Progenitor cell of endocrine pancreas (in vitro differentiated cells): ENCODE data around the gene CALML3. TPM values are rescaled to one million over a fixed set of nuclear protein-coding genes. Genes with fewer than 3 reads are reported as not detected.

Source experiments
- DNase-seq: peaks from one replicate; pipeline ENCODE4 v3.0.0; 2021; ENCODE audit warnings: low spot score; ENCODE audit not compliant: unreplicated experiment
- H3K27ac Mint-ChIP-seq: 2 replicates; pipeline ENCODE4 v1.8.0; 2021; ENCODE audit warnings: mild to moderate bottlenecking, moderate library complexity, mixed read lengths
- H3K27me3 Mint-ChIP-seq: 2 replicates; pipeline ENCODE4 v1.8.0; 2021; ENCODE audit warnings: mixed read lengths
- H3K36me3 Mint-ChIP-seq: 2 replicates; pipeline ENCODE4 v1.8.0; 2022; ENCODE audit warnings: mixed read lengths; ENCODE audit not compliant: insufficient read depth
- H3K4me1 Mint-ChIP-seq: 2 replicates; pipeline ENCODE4 v1.8.0; 2021; ENCODE audit warnings: low read depth, mixed read lengths
- H3K4me3 Mint-ChIP-seq: 2 replicates; pipeline ENCODE4 v1.8.0; 2021; ENCODE audit warnings: low read depth, mild to moderate bottlenecking, moderate library complexity, mixed read lengths
- H3K9me3 Mint-ChIP-seq: 2 replicates; pipeline ENCODE4 v1.8.0; 2021; ENCODE audit warnings: low read depth, mixed read lengths
- total RNA-seq: library from RNA; stranded (reverse); gene quantifications from 2 replicates; pipeline ENCODE4 v1.2.1, GENCODE V29; 2021
- TF ChIP-seq, protein P1 (sequence below): fragments of 200-600 bp; sonication (generic); IDR thresholded peaks from one replicate; pipeline ENCODE4 v1.5.0; 2021; ENCODE audit warnings: antibody characterized with exemption, mild to moderate bottlenecking; ENCODE audit not compliant: unreplicated experiment

CALML3 gene
- total RNA-seq, 1 donor from 2014 or later = not detected

DNA sequence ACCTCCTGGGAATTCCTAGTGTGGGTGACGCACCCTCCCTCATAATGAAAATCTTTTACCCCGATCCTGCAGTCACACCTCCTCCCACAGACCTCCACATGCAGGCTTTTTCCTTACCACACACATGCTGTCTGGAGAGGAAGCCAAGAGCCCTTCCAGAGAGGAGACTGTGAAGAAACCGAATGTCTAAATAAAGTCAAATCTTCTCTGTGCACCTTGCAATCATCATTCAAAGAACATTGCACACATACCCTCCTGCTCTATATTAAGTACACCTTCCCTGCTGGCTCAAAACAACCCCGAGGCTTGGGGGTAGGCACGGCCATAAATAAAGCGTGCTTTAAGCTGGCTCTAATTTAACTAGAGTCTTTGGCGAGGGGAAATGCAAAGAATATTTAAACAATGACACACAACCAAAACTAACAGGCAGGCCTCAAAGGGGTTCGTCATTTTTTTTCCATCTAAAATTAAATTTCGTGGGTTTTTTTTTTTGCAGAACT lies 34.9 kb downstream of the CALML3 start:
- peaks cover 27% of the 10 kb centered on the region for H3K27me3 Mint-ChIP-seq

DNA sequence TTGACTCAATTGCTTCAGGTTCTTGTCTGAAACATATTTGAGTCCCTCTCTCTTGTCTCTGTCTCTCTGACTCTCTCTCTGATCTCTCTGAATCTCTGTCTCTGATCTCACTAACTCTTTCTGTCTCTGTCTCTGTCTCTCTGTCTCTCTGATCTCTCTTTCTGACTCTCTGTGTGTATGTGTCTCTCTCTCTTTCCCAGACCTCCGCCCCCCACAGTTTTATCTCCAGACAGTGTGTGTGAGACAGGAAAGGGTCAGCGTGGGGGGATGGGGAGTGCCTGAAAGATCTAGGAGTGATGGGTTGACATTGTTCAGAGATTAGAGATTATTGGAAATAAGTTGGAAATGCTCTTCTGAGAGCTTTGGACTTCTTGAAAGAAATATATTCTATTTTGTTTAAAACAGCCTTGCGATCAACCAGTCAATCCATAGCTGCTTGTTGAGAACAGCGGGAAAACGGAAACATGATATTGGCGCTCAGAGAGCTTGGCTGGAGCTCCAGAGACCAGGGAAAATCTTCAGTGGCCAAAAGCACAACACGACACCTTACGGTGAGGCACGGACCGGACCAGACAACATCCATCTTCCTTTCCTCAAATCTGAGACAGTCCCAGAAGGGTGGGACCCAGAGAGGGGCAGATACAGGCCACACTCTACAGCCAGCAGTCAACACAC lies 35.5 kb downstream of the CALML3 start:
- TF ChIP-seq, protein P1, sequence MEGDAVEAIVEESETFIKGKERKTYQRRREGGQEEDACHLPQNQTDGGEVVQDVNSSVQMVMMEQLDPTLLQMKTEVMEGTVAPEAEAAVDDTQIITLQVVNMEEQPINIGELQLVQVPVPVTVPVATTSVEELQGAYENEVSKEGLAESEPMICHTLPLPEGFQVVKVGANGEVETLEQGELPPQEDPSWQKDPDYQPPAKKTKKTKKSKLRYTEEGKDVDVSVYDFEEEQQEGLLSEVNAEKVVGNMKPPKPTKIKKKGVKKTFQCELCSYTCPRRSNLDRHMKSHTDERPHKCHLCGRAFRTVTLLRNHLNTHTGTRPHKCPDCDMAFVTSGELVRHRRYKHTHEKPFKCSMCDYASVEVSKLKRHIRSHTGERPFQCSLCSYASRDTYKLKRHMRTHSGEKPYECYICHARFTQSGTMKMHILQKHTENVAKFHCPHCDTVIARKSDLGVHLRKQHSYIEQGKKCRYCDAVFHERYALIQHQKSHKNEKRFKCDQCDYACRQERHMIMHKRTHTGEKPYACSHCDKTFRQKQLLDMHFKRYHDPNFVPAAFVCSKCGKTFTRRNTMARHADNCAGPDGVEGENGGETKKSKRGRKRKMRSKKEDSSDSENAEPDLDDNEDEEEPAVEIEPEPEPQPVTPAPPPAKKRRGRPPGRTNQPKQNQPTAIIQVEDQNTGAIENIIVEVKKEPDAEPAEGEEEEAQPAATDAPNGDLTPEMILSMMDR = no peak

More for the DNA sequence above, 34.9 kb downstream of the CALML3 start:
- Mint-ChIP-seq H3K4me1 (peaks cover 18% of the 10 kb centered on the region), H3K4me3 (no peak overlapping the region), H3K36me3 (no peaks in the 10 kb centered on the region), H3K9me3 (no peaks in the 10 kb centered on the region), H3K27ac (no peak overlapping the region)
- no peak for DNase-seq
- TF ChIP-seq, protein P1 = no peak

DNA sequence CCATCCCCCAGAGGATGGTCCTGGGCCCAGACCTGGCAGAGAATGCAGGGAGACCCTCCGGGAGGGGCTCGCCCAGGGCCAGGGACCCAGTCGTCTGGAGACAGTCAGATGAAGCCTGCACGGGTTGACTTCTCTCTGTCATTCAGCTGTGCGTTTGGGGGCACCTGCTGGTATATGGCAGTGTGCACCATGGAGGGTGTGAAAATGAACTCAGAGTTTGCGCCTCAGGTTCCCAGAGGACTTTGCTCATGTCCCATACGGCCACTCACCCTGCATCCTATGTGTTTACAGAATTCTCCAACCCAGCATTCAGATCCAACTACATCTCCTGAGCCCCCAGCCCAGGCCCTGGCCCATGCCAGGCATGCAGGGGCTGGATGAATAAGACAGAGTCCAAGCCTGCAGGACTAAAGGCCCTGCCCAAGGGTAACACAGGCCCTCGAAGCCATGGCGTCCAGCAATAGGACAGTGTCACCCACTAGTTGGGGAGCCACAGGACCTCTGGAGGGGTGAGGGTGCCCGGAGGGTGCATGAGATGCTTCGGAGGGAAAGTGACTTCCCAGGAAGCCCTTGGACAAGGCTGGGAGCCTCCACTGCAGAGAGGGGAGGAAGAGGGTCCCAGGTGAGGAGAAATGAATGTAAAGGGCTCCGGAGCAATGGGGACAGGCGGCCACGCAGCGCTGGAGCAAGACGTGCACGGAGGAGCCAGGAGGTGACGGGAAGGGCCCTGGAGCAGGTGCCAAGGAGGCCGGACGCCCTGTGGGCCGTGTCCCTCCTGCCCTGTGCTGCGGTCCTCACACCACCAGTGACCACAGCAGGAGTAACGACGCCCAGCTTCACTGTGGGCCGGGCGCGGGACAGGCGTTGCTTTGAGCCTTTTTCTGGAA lies 36.3 kb downstream of the CALML3 start:
- Mint-ChIP-seq H3K4me3 (no peak overlapping the region), H3K27ac (peak overlapping the region; percentile 30), H3K27me3 (peaks cover 31% of the 10 kb centered on the region), H3K4me1 (peaks cover 20% of the 10 kb centered on the region), H3K36me3 (no peaks in the 10 kb centered on the region), H3K9me3 (no peaks in the 10 kb centered on the region)
- no peak for DNase-seq
- TF ChIP-seq, protein P1 = no peak

More for the DNA sequence above, 35.5 kb downstream of the CALML3 start:
- H3K36me3 Mint-ChIP-seq = no peaks in the 10 kb centered on the region
- H3K9me3 Mint-ChIP-seq = no peaks in the 10 kb centered on the region
- H3K27ac Mint-ChIP-seq = peak overlapping the region; percentile 30
- DNase-seq = no peak
- no peak overlapping the region for H3K4me3 Mint-ChIP-seq
- peaks cover 20% of the 10 kb centered on the region for H3K4me1 Mint-ChIP-seq
- H3K27me3 Mint-ChIP-seq = peaks cover 31% of the 10 kb centered on the region

DNA sequence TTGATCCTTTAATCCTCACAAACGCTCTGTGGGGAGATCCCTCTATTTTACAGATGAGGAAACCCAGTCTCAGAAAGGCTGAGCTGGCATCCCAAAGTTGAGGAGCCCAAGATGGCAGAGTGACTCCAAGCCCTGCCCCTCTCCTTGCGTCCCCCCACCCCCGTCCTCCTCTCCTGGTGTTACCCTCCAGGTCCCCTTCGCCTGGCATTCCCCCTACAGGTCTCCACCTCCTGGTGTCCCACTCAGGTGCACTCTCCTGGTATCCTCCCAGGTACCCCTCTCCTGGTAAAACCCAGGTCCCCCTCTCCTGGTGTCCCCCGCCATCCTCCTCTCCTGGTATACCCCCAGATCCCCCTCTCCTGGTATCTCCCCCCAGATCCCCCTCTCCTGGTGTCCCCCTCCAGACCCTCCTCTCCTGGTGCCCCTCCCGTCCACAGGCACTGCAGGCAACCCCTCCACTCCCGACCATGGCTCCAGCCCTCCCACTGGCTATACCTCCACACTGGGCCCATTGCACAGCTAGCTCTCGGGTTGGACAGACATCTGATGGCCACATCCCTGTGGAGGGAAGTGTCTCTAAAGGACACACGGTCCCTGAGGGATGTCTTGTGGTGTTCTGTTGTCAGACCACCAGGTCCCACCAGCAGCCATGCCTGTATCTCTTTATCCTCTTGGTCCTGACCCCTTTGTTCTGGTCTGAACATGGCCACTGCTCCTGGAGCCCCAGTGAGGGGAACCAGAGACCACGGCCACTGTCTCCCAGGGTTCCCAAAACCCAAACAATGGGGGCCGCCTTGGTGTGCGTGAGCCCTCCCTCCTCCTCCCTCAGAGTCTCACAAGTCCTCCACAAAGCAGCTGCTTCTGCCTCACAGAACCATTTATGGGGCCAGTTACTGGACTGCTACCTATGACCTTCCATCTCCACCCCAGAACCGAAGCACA lies 37.2 kb downstream of the CALML3 start:
- no peak overlapping the region for H3K4me3 Mint-ChIP-seq
- H3K27me3 Mint-ChIP-seq = peaks cover 34% of the 10 kb centered on the region
- H3K4me1 Mint-ChIP-seq = peaks cover 20% of the 10 kb centered on the region
- TF ChIP-seq, protein P1 = no peak
- DNase-seq = no peak
- H3K9me3 Mint-ChIP-seq = no peaks in the 10 kb centered on the region
- H3K36me3 Mint-ChIP-seq = no peaks in the 10 kb centered on the region
- H3K27ac Mint-ChIP-seq = no peak overlapping the region
